OCI-M2 (cell line): ENCODE data around the gene SH3PXD2B.
"Not testable (repeated sequence)": the region's sequence is repeated elsewhere in the genome, so short reads cannot be mapped to it uniquely, and the experiment has no call there.

Source experiments
- DNase-seq: peaks from one replicate; lab custom pipeline; 2025; ENCODE audit not compliant: unreplicated experiment; lab: John Stamatoyannopoulos, UW

Gene SH3PXD2B

GRCh38 chr5:172311026-172311425 is 143.3 kb downstream of the SH3PXD2B start:
- no peak for DNase-seq

GRCh38 chr5:172305380-172305779 is 148.9 kb downstream of the SH3PXD2B start:
- DNase-seq, result no peak

- DNase-seq, result no peak
These were observed 150.6 kb downstream of the SH3PXD2B start for GRCh38 chr5:172303572-172304335.

GRCh38 chr5:172303162-172303561 is 151.2 kb downstream of the SH3PXD2B start:
- no peak for DNase-seq

- DNase-seq, result no peak
These were observed 152.1 kb downstream of the SH3PXD2B start for GRCh38 chr5:172302047-172302710.

GRCh38 chr5:172299916-172300439 is 154.3 kb downstream of the SH3PXD2B start:
- no peak for DNase-seq

- no peak for DNase-seq
These were observed 159.5 kb downstream of the SH3PXD2B start for GRCh38 chr5:172294831-172295230.

- no peak for DNase-seq
These were observed 160.5 kb downstream of the SH3PXD2B start for GRCh38 chr5:172293745-172294342.

- no peak for DNase-seq
These were observed 161.1 kb downstream of the SH3PXD2B start for GRCh38 chr5:172293054-172293744.

- not testable (repeated sequence) for DNase-seq
These were observed 162.5 kb downstream of the SH3PXD2B start for GRCh38 chr5:172291837-172292236.

GRCh38 chr5:172288465-172288864 is 165.9 kb downstream of the SH3PXD2B start:
- no peak for DNase-seq

- not testable (repeated sequence) for DNase-seq
These were observed 167.2 kb downstream of the SH3PXD2B start for GRCh38 chr5:172287140-172287539.

- DNase-seq, result no peak
These were observed 168.8 kb downstream of the SH3PXD2B start for GRCh38 chr5:172285226-172286143.

GRCh38 chr5:172284611-172284980 is 169.7 kb downstream of the SH3PXD2B start:
- DNase-seq, result no peak

- DNase-seq, result no peak
These were observed 170.3 kb downstream of the SH3PXD2B start for GRCh38 chr5:172283862-172284610.

GRCh38 chr5:172283020-172283861 is 171.1 kb downstream of the SH3PXD2B start, which contains the start of gene UBTD2:
Gene UBTD2 (minus strand): TSS chr5:172283764. CDS start chr5:172283665, 99 bp downstream.
- DNase-seq, result no peak

GRCh38 chr5:172282272-172283019 is 171.9 kb downstream of the SH3PXD2B start:
- no peak for DNase-seq

- no peak for DNase-seq
These were observed 173.0 kb downstream of the SH3PXD2B start for GRCh38 chr5:172281346-172281745.
